ENCODE data around the gene ADGRF4.
"Not testable (repeated sequence)": the region's sequence is repeated elsewhere in the genome, so short reads cannot be mapped to it uniquely, and the experiment has no call there.

Gene ADGRF4

DNA sequence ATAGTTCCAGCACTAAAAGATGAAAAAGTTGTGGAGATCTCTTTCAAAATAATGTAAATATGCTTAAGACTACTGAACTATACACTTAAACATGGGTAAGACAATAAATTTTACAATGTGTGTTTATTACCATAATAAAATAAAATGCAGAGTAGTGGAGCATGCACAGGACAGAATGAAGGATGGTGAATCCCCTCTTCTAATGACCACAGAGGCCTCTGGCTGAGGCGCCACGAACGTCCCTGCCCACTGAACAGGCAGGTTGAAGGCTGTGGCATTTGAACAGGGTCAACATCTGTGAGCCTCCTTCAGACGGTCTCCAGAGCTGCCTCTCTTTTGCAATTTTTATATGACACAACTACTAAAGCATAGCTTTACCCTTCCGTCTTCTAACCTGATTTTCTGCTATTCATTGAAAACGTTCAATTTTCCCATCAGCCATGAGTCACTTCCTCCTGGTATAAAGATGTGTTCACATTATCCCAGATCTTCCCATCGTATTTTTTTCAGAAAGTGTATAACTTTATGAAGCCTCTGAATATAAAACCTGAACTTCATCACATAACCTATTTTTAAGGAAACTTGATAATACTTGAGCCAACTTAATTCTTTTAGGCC lies 37.8 kb downstream of the ADGRF4 start:
- no peak overlapping the region for H3K4me3 ChIP-seq (ENCODE audit: control insufficient read depth, low read depth, low read length)
- peak; percentile 34 for DNase-seq (ENCODE audit: low read depth)
- TF ChIP-seq, protein P1, sequence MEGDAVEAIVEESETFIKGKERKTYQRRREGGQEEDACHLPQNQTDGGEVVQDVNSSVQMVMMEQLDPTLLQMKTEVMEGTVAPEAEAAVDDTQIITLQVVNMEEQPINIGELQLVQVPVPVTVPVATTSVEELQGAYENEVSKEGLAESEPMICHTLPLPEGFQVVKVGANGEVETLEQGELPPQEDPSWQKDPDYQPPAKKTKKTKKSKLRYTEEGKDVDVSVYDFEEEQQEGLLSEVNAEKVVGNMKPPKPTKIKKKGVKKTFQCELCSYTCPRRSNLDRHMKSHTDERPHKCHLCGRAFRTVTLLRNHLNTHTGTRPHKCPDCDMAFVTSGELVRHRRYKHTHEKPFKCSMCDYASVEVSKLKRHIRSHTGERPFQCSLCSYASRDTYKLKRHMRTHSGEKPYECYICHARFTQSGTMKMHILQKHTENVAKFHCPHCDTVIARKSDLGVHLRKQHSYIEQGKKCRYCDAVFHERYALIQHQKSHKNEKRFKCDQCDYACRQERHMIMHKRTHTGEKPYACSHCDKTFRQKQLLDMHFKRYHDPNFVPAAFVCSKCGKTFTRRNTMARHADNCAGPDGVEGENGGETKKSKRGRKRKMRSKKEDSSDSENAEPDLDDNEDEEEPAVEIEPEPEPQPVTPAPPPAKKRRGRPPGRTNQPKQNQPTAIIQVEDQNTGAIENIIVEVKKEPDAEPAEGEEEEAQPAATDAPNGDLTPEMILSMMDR (conservative IDR thresholded peaks at IDR 0.05; ENCODE audit: control insufficient read depth, insufficient read depth, low read depth, low read length): no peak

DNA sequence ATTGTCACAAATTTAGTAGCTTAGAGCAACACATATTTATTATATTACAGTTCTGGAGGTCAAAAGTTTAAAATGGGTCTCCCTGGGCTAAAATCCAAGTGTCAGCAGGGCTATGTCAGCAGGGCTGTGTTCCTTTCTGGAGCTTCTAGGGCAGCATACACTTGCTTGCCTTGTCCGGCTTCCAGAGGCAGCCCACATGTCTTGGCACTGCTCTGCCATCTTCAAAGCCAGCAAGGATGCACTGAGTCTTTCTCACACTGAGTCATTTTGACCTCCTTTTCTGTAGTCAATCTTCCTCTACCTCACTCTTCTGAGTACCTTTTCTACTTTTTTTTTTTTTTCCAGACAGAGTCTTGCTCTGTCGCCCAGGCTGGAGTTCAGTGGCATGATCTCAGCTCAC lies 39.0 kb downstream of the ADGRF4 start:
- TF ChIP-seq, protein P1 (conservative IDR thresholded peaks at IDR 0.05; ENCODE audit: control insufficient read depth, insufficient read depth, low read depth, low read length): no peak
- H3K4me3 ChIP-seq (ENCODE audit: control insufficient read depth, low read depth, low read length): no peak overlapping the region
- peak; percentile 37 for DNase-seq (ENCODE audit: low read depth)

DNA sequence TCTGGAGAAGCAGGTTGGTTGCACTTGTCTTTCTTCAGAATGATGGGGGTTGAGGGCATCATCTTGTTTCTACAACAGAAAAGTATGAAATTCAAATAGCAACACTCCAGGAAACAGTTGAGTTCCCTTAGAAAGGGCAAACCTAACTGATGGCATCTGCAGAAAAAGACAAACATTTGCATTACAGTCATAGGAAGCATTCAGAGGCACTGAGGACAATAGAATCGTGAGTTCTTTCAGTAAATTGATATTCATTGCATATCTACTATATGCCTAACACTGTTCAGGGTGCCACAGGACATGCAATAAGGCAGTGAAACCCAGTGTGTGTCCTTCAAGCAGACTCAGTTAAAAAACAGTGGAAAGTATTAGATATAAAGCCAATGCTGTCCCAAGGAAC lies 42.3 kb downstream of the ADGRF4 start:
- no peak overlapping the region for H3K4me3 ChIP-seq (ENCODE audit: control insufficient read depth, low read depth, low read length)
- TF ChIP-seq, protein P1 (conservative IDR thresholded peaks at IDR 0.05; ENCODE audit: control insufficient read depth, insufficient read depth, low read depth, low read length): no peak
- no peak for DNase-seq (ENCODE audit: low read depth)

DNA sequence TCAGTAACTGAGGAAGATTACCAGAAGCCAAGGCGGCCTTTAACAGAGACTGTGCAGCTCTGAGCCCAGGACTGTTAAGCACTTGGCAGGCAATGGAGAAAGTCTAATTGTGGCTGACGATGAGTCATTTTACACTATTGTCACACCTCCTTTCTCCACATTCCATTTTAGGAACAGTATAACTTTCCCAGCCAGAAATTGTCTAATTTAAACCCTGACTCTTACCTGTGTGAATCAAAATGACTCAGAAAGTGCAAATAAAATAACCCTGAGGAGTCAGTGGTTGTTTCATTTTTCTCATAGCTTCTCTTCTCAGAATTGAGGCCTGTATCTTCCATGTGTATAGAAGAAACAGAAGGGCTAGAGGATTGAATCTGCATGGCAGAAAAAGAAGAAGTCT lies 43.4 kb downstream of the ADGRF4 start:
- TF ChIP-seq, protein P1 (conservative IDR thresholded peaks at IDR 0.05; ENCODE audit: control insufficient read depth, insufficient read depth, low read depth, low read length): no peak
- H3K4me3 ChIP-seq (ENCODE audit: control insufficient read depth, low read depth, low read length): no peak overlapping the region
- peak; percentile 36 for DNase-seq (ENCODE audit: low read depth)

DNA sequence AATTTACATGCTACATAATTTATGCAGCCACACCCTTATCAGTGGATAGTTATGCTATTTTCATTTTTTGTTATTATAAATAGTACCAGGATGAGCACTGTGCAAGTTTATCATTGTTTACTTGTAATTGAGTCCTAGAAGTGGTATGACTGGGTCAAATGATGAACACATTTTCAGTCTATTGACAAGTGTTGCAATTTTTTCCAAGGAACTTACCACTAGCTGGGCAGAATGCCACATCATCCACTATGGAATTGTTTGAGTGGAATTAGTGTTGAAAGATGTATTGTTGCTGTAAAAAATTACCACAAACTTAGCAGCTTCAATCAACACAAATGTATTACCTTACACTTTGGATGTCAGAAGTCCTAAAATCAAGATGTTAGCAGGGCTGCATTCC lies 45.4 kb downstream of the ADGRF4 start:
- no peak overlapping the region for H3K4me3 ChIP-seq (ENCODE audit: control insufficient read depth, low read depth, low read length)
- TF ChIP-seq, protein P1 (conservative IDR thresholded peaks at IDR 0.05; ENCODE audit: control insufficient read depth, insufficient read depth, low read depth, low read length): no peak
- DNase-seq (ENCODE audit: low read depth): peak; percentile 51

DNA sequence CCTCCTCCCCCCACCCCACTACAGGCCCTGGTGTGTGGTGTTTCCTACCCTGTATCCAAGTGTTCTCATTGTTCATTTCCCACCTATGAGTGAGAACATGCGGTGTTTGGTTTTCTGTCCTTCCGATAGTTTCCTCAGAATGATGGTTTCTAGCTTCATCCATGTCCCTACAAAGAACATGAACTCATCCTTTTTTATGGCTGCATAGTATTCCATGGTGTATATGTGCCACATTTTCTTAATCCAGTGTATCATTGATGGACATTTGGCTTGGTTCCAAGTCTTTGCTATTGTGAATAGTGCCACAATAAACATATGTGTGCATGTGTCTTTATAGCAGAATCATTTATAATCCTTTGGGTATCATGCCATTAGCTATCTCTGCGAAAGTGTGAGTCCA lies 46.9 kb downstream of the ADGRF4 start:
- H3K4me3 ChIP-seq (ENCODE audit: control insufficient read depth, low read depth, low read length); DNase-seq (ENCODE audit: low read depth): not testable (repeated sequence)

DNA sequence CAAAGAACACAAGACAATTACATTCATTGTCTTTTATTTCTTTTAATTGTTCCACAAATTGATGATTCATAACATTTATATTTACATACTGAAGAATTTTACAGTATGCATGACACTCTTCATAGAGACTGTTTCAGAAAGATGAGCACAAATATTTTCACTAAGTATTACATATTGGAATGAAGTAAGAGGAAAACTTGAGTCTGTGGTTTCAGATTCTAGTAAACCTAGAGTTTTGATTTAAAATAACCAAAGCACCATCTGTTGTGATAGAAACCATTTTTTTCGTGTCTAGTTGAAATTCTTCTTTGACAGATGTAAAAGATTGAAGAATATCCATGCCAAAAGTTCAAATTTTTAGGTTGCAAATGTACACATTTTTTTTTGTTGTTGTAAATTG lies 51.4 kb downstream of the ADGRF4 start:
- no peak for DNase-seq (ENCODE audit: low read depth)
- TF ChIP-seq, protein P1 (conservative IDR thresholded peaks at IDR 0.05; ENCODE audit: control insufficient read depth, insufficient read depth, low read depth, low read length): no peak
- no peak overlapping the region for H3K4me3 ChIP-seq (ENCODE audit: control insufficient read depth, low read depth, low read length)

All from fibroblast of mammary gland (primary cell).